T-helper 22 cell (primary cell): ENCODE data around the gene INSM2.

Source experiments
- DNase-seq: peaks from one replicate; pipeline ENCODE4 v3.0.0-alpha.2; 2020; ENCODE audit warnings: low read depth

Gene INSM2

GRCh38 chr14:35543006-35543405, 9.0 kb downstream of the INSM2 start:
- DNase-seq, result no peak

GRCh38 chr14:35549551-35549950, 15.6 kb downstream of the INSM2 start:
- DNase-seq, result no peak

- no peak for DNase-seq
These were observed 17.1 kb downstream of the INSM2 start for GRCh38 chr14:35551081-35551480.

DNA sequence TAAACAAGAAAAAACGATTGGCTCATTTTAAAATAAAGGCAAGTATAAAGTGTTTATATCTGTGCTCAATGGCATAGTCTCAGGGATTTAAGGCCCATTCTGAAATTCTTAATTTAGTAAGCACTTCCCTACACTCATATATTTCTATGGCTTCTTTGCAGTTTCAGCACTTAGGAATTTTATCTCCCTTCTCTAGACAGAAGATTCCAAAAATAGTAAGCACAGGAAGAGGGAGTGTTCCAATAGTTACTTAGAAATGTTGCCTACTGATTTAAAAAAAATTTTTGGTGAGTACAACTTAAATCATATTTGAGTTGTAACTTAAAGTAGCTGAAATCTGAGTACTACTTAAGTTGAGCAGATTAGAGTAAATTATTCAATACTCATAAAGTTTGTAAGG, 19.8 kb downstream of the INSM2 start:
- no peak for DNase-seq

DNA sequence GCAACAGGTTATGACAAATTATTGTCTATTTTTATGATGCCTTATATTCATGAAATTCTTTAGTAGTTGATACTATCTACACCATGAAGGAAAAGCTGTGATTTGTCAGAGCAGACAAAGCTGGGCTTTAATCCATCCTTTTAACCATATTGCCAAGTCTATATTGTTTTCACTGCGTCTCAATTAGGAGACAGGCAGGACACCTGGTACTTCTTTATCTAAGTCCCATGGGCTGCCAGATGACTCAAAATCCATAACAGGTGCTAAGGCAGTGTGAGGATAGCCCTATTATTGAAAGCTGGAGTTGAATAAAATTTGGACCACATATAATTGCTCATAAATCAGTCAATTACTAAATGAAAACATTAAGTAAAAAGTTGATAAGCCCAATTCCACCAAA, 22.6 kb downstream of the INSM2 start:
- no peak for DNase-seq

DNA sequence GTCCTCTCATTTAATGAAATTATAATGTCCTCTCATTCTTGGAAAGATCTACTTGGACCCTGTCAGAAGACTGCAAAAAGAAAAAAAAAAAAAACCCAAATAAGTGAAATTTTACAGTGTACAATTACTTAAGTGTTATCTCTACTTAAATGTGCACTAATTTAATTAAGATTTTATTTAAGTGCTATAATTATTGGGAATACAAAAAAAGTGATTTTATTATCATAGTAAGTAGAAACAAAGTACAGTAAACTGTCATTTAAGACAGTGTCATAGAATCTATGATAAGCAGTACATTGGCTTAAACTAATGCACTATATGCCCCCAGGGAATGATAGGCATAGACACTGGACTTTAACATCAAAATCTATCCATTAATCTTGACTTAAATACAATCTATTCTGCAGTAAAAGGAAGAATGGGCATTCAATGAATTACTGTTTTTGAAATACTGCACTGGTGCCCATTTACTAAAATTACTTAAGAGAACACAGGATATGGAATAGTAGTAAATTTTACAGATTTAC, 23.3 kb downstream of the INSM2 start:
- no peak for DNase-seq

DNA sequence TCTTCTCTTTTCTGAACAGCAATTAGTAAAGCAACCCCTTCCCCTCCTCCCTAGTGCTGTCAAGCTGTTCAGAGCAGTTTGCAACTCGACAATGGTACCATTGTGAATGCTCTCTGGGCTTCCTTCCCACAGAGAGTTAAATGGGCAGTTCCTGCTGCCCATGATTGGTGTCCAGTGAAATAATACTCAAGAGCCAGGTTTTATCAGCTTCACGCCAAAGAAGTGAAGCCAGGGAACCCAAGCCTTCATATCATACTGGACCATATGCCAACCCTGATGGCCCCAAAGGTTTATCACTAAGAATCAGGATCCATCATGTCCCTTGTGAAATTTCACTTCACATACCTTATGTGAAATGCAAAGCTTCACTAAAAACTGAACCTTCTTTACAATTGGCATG, 24.7 kb downstream of the INSM2 start:
- DNase-seq, result no peak

- no peak for DNase-seq
These were observed 32.0 kb downstream of the INSM2 start for GRCh38 chr14:35565871-35566464.

DNA sequence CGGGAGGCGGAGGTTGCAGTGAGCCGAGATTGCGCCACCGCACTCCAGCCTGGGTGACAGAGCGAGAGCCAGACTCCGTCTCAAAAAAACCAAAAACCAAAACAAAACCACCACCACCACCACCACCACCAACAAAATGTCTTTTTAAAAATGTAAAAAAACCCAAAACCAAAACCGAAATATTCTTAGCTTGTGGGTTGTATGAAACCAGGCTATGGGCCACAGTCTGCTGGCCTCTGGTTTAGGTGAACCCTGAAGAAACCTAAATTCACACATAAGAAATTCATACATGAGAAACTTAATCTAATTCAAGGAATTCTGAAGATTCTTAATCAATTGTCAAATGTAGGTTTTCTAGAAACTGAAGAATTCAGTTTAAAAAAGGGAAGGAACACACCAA, 37.6 kb downstream of the INSM2 start:
- DNase-seq, result no peak

DNA sequence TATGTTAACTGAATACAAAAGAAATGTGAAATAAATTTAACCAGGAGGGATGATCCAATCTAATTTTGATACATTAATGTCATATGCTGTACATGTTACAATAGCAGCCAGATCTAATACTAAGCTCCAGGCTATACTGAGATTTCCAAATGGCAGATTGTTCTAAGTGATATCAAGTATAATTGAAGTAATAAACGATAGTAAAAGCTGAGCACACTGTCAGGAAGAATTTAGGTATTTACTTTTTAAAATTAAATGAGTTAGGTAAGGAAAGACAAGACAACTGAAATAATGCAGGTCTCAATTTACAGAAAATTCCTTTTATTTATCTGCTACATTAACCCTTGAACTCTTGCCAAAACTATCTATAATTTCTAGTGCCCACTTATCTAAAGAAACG, 39.9 kb downstream of the INSM2 start:
- no peak for DNase-seq

GRCh38 chr14:35576260-35576659, 42.3 kb downstream of the INSM2 start:
- no peak for DNase-seq

GRCh38 chr14:35576856-35577255, 42.9 kb downstream of the INSM2 start:
- DNase-seq, result no peak

- no peak for DNase-seq
These were observed 44.2 kb downstream of the INSM2 start for GRCh38 chr14:35578135-35578534.

- DNase-seq, result no peak
These were observed 44.7 kb downstream of the INSM2 start for GRCh38 chr14:35578639-35579038.
